Measurements from ENCODE around the gene TEX53. TPM values are rescaled to one million over a fixed set of nuclear protein-coding genes. Genes with fewer than 3 reads are reported as not detected.

The TEX53 gene
- total RNA-seq, 1 donor from 2014 or later, result not detected

DNA sequence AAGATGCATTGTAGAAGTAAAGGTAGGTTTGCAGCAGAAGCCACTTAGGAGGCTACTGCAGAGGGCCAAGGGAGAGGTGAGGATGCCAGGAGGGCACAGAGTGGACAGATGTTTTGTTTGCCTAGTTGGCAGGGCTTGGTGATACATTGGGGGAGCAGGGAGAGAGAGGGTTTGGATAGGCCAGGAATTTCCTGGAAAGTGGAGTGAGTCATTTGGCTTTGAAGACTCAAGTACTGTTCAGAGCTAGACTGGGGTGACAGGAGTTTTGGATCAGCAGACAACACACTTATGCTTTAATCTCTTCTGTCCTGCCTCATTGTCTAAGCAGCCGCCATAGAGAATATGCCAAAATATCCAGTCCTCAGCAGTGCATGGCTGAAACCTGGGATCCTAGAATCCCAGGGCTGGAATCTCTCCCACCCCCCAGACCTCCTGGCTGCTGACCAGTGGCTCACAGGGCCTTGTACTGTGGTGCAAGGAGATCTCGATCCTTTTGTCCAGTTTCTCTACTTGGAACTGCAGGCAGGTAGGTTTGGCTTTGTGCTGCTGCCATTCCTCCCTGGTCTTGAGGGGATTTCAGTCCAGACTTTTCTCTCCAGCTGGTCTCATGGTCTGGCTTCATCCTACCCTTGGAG, 35.5 kb downstream of the TEX53 start:
- H3K27ac Mint-ChIP-seq (ENCODE audit: unreplicated experiment), result no peak overlapping the region
- H3K4me3 Mint-ChIP-seq (ENCODE audit: unreplicated experiment), result no peak overlapping the region
- no peaks in the 10 kb centered on the region for H3K9me3 Mint-ChIP-seq (ENCODE audit: unreplicated experiment)
- H3K27me3 Mint-ChIP-seq (ENCODE audit: unreplicated experiment), result no peaks in the 10 kb centered on the region
- TF ChIP-seq, protein P1, sequence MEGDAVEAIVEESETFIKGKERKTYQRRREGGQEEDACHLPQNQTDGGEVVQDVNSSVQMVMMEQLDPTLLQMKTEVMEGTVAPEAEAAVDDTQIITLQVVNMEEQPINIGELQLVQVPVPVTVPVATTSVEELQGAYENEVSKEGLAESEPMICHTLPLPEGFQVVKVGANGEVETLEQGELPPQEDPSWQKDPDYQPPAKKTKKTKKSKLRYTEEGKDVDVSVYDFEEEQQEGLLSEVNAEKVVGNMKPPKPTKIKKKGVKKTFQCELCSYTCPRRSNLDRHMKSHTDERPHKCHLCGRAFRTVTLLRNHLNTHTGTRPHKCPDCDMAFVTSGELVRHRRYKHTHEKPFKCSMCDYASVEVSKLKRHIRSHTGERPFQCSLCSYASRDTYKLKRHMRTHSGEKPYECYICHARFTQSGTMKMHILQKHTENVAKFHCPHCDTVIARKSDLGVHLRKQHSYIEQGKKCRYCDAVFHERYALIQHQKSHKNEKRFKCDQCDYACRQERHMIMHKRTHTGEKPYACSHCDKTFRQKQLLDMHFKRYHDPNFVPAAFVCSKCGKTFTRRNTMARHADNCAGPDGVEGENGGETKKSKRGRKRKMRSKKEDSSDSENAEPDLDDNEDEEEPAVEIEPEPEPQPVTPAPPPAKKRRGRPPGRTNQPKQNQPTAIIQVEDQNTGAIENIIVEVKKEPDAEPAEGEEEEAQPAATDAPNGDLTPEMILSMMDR (IDR thresholded peaks at IDR 0.05), result no peak
- DNase-seq (ENCODE audit: extremely low spot score, unreplicated experiment), result no peak
- H3K36me3 Mint-ChIP-seq (ENCODE audit: unreplicated experiment), result peaks cover 17% of the 10 kb centered on the region
- peaks cover 33% of the 10 kb centered on the region for H3K4me1 Mint-ChIP-seq (ENCODE audit: unreplicated experiment)

DNA sequence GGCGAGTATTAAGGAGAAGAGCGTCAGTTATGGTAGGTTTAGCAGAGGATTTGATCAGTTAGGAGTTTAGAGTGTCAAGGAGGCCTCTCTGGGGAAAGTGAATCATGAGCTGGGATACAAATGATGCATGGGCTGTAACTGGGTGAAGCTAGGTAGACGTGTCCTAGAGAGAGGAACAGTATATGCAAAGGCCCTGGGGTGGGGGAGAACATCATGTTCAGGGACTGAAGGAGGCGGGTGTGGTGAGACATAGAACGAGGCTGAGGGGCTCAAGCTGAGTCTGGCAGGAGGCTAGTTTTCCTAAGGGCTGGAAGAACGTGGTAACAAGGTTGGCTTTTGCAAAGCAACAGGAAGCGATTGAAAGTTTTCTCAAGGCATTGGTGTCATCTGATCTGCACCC, 36.0 kb downstream of the TEX53 start:
- no peak for DNase-seq (ENCODE audit: extremely low spot score, unreplicated experiment)
- Mint-ChIP-seq H3K27me3 (ENCODE audit: unreplicated experiment) (no peaks in the 10 kb centered on the region), H3K4me1 (ENCODE audit: unreplicated experiment) (peaks cover 37% of the 10 kb centered on the region), H3K27ac (ENCODE audit: unreplicated experiment) (no peak overlapping the region), H3K36me3 (ENCODE audit: unreplicated experiment) (peaks cover 13% of the 10 kb centered on the region), H3K9me3 (ENCODE audit: unreplicated experiment) (no peaks in the 10 kb centered on the region), H3K4me3 (ENCODE audit: unreplicated experiment) (no peak overlapping the region)
- TF ChIP-seq, protein P1 (IDR thresholded peaks at IDR 0.05), result no peak

DNA sequence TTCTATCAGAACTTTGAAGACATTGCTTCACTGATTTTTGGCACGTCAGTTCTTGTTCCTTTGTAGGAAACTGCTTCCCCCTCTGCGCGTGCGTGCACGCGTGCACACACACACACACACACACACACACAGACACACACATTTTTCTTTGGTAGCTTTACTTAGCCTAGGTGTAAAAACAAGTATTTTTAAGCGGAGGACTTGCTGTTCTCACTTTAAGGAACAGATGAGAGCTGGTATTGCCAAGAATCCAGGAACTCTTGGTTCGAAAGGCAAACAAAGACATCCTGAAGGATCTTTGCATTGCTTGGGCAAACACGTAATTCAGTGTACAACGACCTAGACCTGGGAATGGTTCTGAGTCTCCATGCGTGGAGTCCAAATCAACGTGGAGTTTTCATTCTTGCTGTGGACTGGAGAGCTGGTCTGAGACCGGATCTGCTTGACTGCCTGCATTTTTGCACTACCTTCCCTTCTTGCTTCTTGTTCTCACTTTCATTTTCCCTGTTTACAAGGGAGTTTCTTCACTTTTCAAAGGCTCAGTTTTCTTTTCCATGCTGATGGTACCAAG, 38.3 kb downstream of the TEX53 start:
- Mint-ChIP-seq H3K4me1 (ENCODE audit: unreplicated experiment) (peaks cover 30% of the 10 kb centered on the region), H3K4me3 (ENCODE audit: unreplicated experiment) (no peak overlapping the region), H3K27me3 (ENCODE audit: unreplicated experiment) (no peaks in the 10 kb centered on the region), H3K9me3 (ENCODE audit: unreplicated experiment) (no peaks in the 10 kb centered on the region), H3K27ac (ENCODE audit: unreplicated experiment) (no peak overlapping the region), H3K36me3 (ENCODE audit: unreplicated experiment) (peaks cover 13% of the 10 kb centered on the region)
- no peak for DNase-seq (ENCODE audit: extremely low spot score, unreplicated experiment)
- TF ChIP-seq, protein P1 (IDR thresholded peaks at IDR 0.05), result no peak

DNA sequence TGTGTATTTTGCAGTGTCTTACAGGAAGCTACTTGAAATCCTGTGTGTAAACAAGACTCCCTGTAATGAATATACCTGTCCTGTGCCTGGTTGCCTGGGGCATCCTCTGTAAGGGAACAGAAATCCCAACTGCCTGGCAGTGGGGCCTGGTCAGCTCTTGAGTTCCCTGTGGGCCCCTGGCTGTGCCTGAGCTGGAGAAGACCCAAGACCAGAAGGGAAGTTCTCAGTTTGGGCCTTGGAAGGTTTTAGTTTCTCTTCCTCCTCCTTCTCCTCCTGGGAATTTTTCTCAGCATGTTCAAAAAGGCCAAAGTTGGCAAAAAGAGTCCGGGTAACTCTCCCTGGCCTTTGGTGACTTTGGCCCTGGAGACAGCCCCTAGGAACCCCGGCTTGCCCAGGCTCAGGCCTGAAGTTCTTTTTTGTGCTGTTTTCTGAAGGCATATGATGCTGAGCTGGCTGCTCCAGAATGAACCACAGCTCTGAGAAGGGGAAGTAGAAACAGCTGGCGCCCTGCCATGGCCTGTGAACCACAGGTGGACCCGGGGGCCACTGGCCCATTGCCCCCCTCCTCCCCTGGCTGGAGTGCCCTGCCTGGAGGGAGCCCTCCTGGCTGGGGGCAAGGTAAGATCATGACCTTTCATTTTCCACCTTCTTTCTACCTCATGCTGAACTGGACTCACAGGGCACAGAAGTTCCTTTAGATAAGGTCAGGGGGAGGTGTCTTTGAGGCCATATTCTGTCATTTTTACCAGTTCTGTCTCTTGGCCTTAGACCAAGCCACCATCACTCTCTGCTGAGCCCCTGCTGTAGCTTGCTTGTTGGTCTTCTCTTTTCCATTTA, 40.7 kb downstream of the TEX53 start:
- H3K27ac Mint-ChIP-seq (ENCODE audit: unreplicated experiment), result no peak overlapping the region
- H3K4me3 Mint-ChIP-seq (ENCODE audit: unreplicated experiment), result no peak overlapping the region
- TF ChIP-seq, protein P1 (IDR thresholded peaks at IDR 0.05), result no peak
- DNase-seq (ENCODE audit: extremely low spot score, unreplicated experiment), result no peak
- H3K9me3 Mint-ChIP-seq (ENCODE audit: unreplicated experiment), result no peaks in the 10 kb centered on the region
- H3K36me3 Mint-ChIP-seq (ENCODE audit: unreplicated experiment), result peaks cover 13% of the 10 kb centered on the region
- peaks cover 34% of the 10 kb centered on the region for H3K4me1 Mint-ChIP-seq (ENCODE audit: unreplicated experiment)
- H3K27me3 Mint-ChIP-seq (ENCODE audit: unreplicated experiment), result no peaks in the 10 kb centered on the region

DNA sequence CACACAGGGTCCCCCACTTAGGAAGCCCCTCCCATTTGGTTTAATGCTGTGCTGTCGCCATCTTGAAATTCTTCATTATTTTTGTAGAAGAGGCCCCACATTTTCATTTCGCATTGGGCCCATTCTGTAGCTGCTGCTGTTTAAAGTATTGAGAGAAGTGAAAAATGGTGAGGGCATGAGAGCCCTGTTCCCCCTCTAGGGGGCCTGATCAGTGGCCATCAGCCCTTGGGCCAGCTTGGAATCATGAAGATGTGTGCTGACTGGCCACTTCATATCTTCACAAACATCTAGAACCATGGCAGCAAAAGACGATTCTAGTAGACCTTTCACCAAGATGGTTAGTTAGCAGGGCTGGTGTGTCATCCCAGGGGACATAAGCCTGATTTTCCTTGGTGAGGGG, 43.2 kb downstream of the TEX53 start:
- TF ChIP-seq, protein P1 (IDR thresholded peaks at IDR 0.05), result no peak
- peaks cover 35% of the 10 kb centered on the region for H3K4me1 Mint-ChIP-seq (ENCODE audit: unreplicated experiment)
- H3K9me3 Mint-ChIP-seq (ENCODE audit: unreplicated experiment), result no peaks in the 10 kb centered on the region
- no peaks in the 10 kb centered on the region for H3K27me3 Mint-ChIP-seq (ENCODE audit: unreplicated experiment)
- H3K27ac Mint-ChIP-seq (ENCODE audit: unreplicated experiment), result no peak overlapping the region
- H3K36me3 Mint-ChIP-seq (ENCODE audit: unreplicated experiment), result peaks cover 7% of the 10 kb centered on the region
- H3K4me3 Mint-ChIP-seq (ENCODE audit: unreplicated experiment), result no peak overlapping the region
- DNase-seq (ENCODE audit: extremely low spot score, unreplicated experiment), result no peak
